GM12875 (cell line): ENCODE results near the gene SOCS1.

Experiments
- H3K4me3 ChIP-seq: one replicate; pipeline ENCODE4 v1.5.1; 2011; ENCODE audit warnings: low read depth, low read length, control low read depth
- CTCF ChIP-seq: IDR thresholded peaks from 2 replicates; pipeline ENCODE4 v1.5.1; 2011; ENCODE audit warnings: low read depth, mild to moderate bottlenecking, control low read depth, inconsistent platforms, low read length, moderate library complexity, borderline replicate concordance; ENCODE audit not compliant: insufficient read depth

Gene SOCS1

GRCh38 chr16:11238272-11239202 is 17.5 kb downstream of the SOCS1 start:
- no peak overlapping the region for H3K4me3 ChIP-seq
- no peak for TF ChIP-seq CTCF

- H3K4me3 ChIP-seq, result no peak overlapping the region
- no peak for TF ChIP-seq CTCF
Measured at GRCh38 chr16:11236461-11237254, 19.3 kb downstream of the SOCS1 start.

- TF ChIP-seq CTCF, result no peak
- H3K4me3 ChIP-seq, result no peak overlapping the region
Measured at GRCh38 chr16:11235703-11235991, 20.4 kb downstream of the SOCS1 start.

GRCh38 chr16:11234884-11235702 is 20.9 kb downstream of the SOCS1 start:
- no peak for TF ChIP-seq CTCF
- H3K4me3 ChIP-seq, result no peak overlapping the region

GRCh38 chr16:11233727-11234376 is 22.2 kb downstream of the SOCS1 start:
- TF ChIP-seq CTCF, result no peak
- no peak overlapping the region for H3K4me3 ChIP-seq

- no peak overlapping the region for H3K4me3 ChIP-seq
- no peak for TF ChIP-seq CTCF
Measured at GRCh38 chr16:11232852-11233726, 22.9 kb downstream of the SOCS1 start.
